ENCODE measurements around the gene GTPBP1. TPM values are rescaled to one million over a fixed set of nuclear protein-coding genes. Genes with fewer than 3 reads are reported as not detected.

Gene GTPBP1
- total and polyA plus RNA-seq, 2 of the 13 experiments (the other 11 are each of a cell fraction or from before 2014, with no cell fraction given) = 22.3 to 27.0 TPM

- no peak for TF ChIP-seq GMEB1 (CRISPR knock-in tag; IDR thresholded peaks at IDR 0.05; ENCODE audit: borderline replicate concordance)
- no peak for TF ChIP-seq SALL2 (CRISPR knock-in tag; IDR thresholded peaks at IDR 0.05)
- peak; percentile 18; the same call in 1 of the 2 replicates for TF ChIP-seq ZNF350 (CRISPR knock-in tag; IDR thresholded peaks at IDR 0.05; ENCODE audit: borderline replicate concordance, low read depth)
- TF ChIP-seq ZNF484 (CRISPR knock-in tag; IDR thresholded peaks at IDR 0.05; ENCODE audit: borderline replicate concordance, low read depth) = no peak
- no peak for TF ChIP-seq ZKSCAN5 (CRISPR knock-in tag; IDR thresholded peaks at IDR 0.05)
- TF ChIP-seq FOXC1 (CRISPR knock-in tag; IDR thresholded peaks at IDR 0.05; ENCODE audit: borderline replicate concordance) = no peak; the same call in 1 of the 2 replicates
- TF ChIP-seq NFATC3 (CRISPR knock-in tag; IDR thresholded peaks at IDR 0.05) = peak; percentile 45; the same call in 1 of the 2 replicates
- TF ChIP-seq, protein P1, sequence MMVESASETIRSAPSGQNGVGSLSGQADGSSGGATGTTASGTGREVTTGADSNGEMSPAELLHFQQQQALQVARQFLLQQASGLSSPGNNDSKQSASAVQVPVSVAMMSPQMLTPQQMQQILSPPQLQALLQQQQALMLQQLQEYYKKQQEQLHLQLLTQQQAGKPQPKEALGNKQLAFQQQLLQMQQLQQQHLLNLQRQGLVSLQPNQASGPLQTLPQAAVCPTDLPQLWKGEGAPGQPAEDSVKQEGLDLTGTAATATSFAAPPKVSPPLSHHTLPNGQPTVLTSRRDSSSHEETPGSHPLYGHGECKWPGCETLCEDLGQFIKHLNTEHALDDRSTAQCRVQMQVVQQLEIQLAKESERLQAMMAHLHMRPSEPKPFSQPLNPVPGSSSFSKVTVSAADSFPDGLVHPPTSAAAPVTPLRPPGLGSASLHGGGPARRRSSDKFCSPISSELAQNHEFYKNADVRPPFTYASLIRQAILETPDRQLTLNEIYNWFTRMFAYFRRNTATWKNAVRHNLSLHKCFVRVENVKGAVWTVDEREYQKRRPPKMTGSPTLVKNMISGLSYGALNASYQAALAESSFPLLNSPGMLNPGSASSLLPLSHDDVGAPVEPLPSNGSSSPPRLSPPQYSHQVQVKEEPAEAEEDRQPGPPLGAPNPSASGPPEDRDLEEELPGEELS (CRISPR knock-in tag; IDR thresholded peaks at IDR 0.05) = no peak
- no peak for TF ChIP-seq RCOR2 (CRISPR knock-in tag; IDR thresholded peaks at IDR 0.05)
- no peak for TF ChIP-seq CHD2 (IDR thresholded peaks at IDR 0.05; ENCODE audit: low read depth, low read length)
- no peak for TF ChIP-seq CAMTA2 (CRISPR knock-in tag; IDR thresholded peaks at IDR 0.05; ENCODE audit: borderline replicate concordance)
- TF ChIP-seq, protein P2, sequence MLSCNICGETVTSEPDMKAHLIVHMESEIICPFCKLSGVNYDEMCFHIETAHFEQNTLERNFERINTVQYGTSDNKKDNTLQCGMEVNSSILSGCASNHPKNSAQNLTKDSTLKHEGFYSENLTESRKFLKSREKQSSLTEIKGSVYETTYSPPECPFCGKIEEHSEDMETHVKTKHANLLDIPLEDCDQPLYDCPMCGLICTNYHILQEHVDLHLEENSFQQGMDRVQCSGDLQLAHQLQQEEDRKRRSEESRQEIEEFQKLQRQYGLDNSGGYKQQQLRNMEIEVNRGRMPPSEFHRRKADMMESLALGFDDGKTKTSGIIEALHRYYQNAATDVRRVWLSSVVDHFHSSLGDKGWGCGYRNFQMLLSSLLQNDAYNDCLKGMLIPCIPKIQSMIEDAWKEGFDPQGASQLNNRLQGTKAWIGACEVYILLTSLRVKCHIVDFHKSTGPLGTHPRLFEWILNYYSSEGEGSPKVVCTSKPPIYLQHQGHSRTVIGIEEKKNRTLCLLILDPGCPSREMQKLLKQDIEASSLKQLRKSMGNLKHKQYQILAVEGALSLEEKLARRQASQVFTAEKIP (CRISPR knock-in tag; IDR thresholded peaks at IDR 0.05; ENCODE audit: borderline replicate concordance) = no peak
- TF ChIP-seq, protein P3, sequence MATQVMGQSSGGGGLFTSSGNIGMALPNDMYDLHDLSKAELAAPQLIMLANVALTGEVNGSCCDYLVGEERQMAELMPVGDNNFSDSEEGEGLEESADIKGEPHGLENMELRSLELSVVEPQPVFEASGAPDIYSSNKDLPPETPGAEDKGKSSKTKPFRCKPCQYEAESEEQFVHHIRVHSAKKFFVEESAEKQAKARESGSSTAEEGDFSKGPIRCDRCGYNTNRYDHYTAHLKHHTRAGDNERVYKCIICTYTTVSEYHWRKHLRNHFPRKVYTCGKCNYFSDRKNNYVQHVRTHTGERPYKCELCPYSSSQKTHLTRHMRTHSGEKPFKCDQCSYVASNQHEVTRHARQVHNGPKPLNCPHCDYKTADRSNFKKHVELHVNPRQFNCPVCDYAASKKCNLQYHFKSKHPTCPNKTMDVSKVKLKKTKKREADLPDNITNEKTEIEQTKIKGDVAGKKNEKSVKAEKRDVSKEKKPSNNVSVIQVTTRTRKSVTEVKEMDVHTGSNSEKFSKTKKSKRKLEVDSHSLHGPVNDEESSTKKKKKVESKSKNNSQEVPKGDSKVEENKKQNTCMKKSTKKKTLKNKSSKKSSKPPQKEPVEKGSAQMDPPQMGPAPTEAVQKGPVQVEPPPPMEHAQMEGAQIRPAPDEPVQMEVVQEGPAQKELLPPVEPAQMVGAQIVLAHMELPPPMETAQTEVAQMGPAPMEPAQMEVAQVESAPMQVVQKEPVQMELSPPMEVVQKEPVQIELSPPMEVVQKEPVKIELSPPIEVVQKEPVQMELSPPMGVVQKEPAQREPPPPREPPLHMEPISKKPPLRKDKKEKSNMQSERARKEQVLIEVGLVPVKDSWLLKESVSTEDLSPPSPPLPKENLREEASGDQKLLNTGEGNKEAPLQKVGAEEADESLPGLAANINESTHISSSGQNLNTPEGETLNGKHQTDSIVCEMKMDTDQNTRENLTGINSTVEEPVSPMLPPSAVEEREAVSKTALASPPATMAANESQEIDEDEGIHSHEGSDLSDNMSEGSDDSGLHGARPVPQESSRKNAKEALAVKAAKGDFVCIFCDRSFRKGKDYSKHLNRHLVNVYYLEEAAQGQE (IDR thresholded peaks at IDR 0.05; ENCODE audit: borderline replicate concordance in 1 of 2, low read depth in 1 of 2, low read length in 2 of 2) = no peak
- TF ChIP-seq ARNT2 (CRISPR knock-in tag; IDR thresholded peaks at IDR 0.05; ENCODE audit: low read depth) = peak; percentile 59
- no peak for TF ChIP-seq ATF3 (CRISPR knock-in tag; IDR thresholded peaks at IDR 0.05)
- TF ChIP-seq MEIS1 (CRISPR knock-in tag; IDR thresholded peaks at IDR 0.05; ENCODE audit: borderline replicate concordance) = 0 out of 2 replicates have a peak, but pooled peaks have one; percentile 40
Measured at GRCh38 chr22:38656256-38657044, 49.3 kb upstream of the GTPBP1 start, which contains the start of the genes CBY1 and FAM227A (continued).
